Measurements from ENCODE around the gene ACADVL.

Gene ACADVL

GRCh38 chr17:7249214-7249613, 29.5 kb downstream of the ACADVL start:
- no peak for DNase-seq (ENCODE audit: insufficient read length, low spot score)
- FAIRE-seq = no peak

GRCh38 chr17:7249830-7250229, 30.1 kb downstream of the ACADVL start:
- FAIRE-seq = no peak
- no peak for DNase-seq (ENCODE audit: insufficient read length, low spot score)

GRCh38 chr17:7250695-7251627, 31.2 kb downstream of the ACADVL start:
- FAIRE-seq = peak; percentile 76
- no peak for DNase-seq (ENCODE audit: insufficient read length, low spot score)

DNA sequence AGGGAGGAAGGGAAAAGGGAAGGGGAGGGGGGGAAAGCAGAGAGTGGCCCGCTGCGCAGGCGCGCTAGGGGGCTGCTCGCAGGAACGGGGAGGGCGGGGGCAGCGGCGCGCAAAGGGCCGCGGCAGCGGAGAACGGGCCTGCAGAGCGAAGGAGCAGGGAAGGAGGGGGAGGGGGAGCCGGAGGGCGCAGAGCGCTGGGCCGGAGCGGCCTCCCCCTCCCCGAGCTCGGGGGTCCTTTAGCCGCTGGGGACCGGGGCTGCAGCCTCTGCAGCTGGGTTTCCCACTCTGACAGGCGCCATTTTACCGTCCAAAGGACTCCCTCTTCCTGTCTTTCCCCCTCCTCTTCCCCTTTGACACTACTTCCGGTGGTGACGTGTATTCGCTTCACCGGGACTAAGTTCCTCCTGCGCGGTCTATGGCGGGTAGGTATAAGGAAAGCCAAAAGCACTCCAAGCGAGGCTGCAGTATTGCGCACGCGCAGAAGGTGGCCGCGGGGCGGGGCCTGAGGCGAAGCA, 32.0 kb downstream of the ACADVL start, which contains the start of gene CTDNEP1:
TSS of gene CTDNEP1 (minus strand) at position 74 of the 515 bp plus-strand sequence. CDS start 438 bp downstream, outside the sequence.
- DNase-seq (ENCODE audit: insufficient read length, low spot score) = peak; percentile 94
- FAIRE-seq = peak; percentile 99

GRCh38 chr17:7252176-7253043, 32.7 kb downstream of the ACADVL start, which contains the start of gene ELP5:
Gene ELP5 (plus strand): TSS chr17:7252215. CDS start chr17:7252551, 336 bp downstream.
- DNase-seq (ENCODE audit: insufficient read length, low spot score) (peak; percentile 91), FAIRE-seq (no peak)

DNA sequence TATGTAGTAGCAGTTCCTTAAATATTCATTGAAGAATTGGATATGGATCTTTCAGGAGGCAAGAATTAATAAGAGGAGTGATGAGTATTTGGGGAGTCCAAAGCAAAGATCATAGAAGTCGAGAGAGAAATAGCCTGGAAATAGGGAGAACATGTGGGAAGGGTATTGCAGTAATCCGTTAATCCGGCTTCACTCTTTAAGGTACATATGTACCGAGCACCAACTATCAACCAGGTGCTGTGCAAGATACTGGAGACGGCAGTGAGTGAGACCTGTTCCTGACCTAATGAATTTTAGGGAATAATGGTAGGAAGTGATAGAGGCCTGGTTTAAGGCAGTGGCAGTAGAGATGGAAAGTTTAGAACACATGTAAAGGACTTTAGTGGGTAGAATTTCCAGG, 33.3 kb downstream of the ACADVL start:
- FAIRE-seq (no peak), DNase-seq (ENCODE audit: insufficient read length, low spot score) (no peak)

- DNase-seq (ENCODE audit: insufficient read length, low spot score) (no peak), FAIRE-seq (no peak)
Measured at GRCh38 chr17:7254511-7254910, 34.8 kb downstream of the ACADVL start.

DNA sequence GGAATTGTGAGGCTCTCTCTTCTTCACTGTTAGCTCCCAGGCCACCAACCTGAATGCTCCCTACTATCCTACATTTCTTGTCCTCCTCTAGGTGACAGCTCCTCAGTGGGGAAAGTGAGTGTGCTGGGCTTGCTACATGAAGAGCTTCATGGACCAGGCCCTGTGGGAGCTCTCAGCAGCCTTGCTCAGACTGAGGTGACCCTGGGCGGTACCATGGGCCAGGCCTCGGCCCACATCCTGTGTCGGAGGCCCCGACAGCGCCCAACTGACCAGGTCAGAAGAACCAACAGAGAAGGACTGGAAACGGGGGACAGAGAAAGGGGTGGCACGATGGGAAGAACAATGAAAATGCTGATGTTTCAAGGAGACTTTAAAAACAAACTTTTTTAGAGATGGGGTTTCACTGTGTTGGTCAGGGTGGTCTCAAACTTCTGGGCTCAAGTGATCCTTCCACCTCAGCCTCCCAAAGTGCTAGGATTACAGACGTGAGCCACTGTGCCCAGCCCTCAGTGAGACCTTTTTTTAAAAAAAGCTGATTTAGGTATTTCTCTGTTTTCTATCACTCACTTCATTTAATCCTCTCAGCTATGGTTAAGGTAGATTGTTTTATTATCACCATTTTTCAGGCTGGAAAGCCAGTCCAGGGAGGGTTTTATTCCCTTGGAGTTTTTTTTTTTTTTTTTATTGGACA, 37.2 kb downstream of the ACADVL start:
- no peak for DNase-seq (ENCODE audit: insufficient read length, low spot score)

GRCh38 chr17:7258731-7259554, 39.2 kb downstream of the ACADVL start:
- FAIRE-seq (no peak), DNase-seq (ENCODE audit: insufficient read length, low spot score) (no peak)

More for the DNA sequence above, 37.2 kb downstream of the ACADVL start:
- FAIRE-seq = no peak

GRCh38 chr17:7259555-7259889, 39.8 kb downstream of the ACADVL start:
- no peak for FAIRE-seq
- no peak for DNase-seq (ENCODE audit: insufficient read length, low spot score)

DNA sequence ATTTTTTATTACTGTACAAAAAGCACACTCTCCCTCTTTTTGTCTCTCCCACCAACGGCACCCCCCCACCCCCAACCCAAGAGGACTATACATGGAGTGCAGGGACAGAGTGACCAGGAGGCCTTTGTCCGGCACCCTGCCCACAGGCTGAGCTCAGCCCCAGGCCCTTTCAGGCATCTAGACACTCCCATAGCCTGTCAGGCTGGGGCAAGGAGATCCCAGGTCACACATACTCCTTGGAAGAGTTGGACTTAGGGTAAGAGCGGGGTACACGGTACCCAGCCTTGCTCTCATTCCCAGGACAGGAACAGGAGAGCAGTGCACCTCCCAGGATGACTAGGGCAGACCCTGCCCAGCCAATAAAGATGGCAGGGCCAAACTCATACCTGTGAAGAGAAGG, 40.4 kb downstream of the ACADVL start:
- FAIRE-seq = no peak

GRCh38 chr17:7260651-7261378, 41.1 kb downstream of the ACADVL start:
- no peak for DNase-seq (ENCODE audit: insufficient read length, low spot score)
- FAIRE-seq = peak; percentile 31

More for the DNA sequence above, 40.4 kb downstream of the ACADVL start:
- DNase-seq (ENCODE audit: insufficient read length, low spot score) = no peak

GRCh38 chr17:7261379-7262191, 41.8 kb downstream of the ACADVL start:
- no peak for DNase-seq (ENCODE audit: insufficient read length, low spot score)
- FAIRE-seq = no peak

DNA sequence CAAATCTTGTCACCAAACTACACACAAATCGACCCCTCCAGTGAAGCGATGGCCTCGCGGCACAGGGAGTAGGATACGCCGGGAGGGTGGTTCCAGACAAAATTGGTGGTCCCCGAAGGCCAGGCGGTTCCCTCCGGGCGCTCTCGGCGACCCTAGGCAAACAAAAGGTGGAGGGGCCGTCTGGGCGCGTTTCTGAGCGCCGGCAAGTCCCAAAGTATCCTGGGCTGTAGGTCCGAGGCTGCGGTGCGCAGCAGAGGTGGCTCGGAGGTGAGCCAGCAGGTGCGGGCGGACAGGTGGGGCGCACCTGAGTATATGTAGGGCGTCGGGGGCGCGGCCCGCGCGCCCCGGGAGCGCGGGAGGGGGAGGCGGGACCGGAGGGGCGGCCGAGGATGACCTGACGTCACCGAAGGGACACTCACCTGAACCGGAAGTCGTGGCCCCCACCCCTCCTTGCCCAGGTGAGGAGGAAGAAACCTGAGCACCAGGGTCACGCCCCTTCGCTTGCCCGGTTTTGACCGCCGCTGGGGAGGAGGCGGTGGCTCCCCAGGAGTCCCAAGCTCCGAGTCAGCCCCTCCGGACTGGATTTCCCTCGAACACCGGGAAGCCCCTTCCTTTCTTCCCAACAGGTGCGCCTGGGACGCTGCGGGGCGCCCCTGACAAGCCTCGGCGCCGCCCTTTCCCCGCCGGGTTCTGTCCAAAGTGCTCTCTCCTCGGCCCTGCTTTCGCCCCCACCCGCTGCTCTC, 42.6 kb downstream of the ACADVL start, which contains the start of gene CLDN7:
TSS of gene CLDN7 (minus strand) at position 287 of the 743 bp plus-strand sequence. CDS start 435 bp downstream, outside the sequence.
- DNase-seq (ENCODE audit: insufficient read length, low spot score) (no peak), FAIRE-seq (no peak)

- FAIRE-seq (peak; percentile 78), DNase-seq (ENCODE audit: insufficient read length, low spot score) (no peak)
Measured at GRCh38 chr17:7262935-7263800, 43.4 kb downstream of the ACADVL start.

DNA sequence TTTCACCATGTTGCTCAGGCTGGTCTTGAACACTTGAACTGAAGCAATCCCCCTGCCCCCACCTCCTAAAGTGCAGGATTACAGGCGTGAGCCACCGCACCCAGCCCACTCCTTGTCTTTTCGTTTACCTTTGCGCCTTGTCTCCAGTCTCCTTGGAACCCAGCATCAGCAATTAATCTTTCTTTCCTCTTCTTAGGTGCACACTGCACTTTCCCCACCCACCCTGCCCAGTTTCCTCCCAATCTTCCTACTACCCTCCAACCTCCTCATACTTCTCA, 44.0 kb downstream of the ACADVL start:
- DNase-seq (ENCODE audit: insufficient read length, low spot score) (no peak), FAIRE-seq (no peak)

- DNase-seq (ENCODE audit: insufficient read length, low spot score) (no peak), FAIRE-seq (no peak)
Measured at GRCh38 chr17:7266784-7267183, 47.0 kb downstream of the ACADVL start.
